Measurements from ENCODE around the gene MDM1. TPM values are rescaled to one million over a fixed set of nuclear protein-coding genes. Genes with fewer than 3 reads are reported as not detected.

Gene MDM1
- total and polyA plus RNA-seq, 2 of the 13 experiments (the other 11 are each of a cell fraction or from before 2014, with no cell fraction given), result 4.6 to 15.2 TPM

DNA sequence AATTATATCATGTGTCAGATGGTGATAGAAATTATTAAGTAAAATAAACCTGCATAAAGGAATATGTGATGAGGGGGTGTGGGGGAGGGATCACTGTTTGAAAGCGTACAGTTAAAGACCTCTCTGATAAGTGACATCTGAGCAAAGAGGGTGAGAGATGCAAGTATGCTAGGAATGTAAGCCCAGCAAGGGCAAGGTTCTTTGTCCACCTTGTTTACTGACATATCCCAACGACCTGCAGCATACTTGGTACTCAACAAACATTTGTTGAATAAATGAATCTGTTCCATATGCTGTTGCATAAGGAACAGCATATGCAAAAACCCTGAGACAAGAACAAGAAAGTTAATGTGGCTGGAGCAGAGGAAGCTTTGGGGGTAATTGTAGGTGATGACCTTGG is 12.0 kb upstream of the MDM1 start (continued):
- TF ChIP-seq, protein P1, sequence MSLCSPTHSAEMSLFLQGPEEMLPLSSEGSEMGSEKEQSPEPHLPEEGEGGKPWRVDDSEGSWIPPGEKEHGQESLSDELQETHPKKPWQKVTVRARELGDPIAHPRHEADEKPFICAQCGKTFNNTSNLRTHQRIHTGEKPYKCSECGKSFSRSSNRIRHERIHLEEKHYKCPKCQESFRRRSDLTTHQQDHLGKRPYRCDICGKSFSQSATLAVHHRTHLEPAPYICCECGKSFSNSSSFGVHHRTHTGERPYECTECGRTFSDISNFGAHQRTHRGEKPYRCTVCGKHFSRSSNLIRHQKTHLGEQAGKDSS (CRISPR knock-in tag; IDR thresholded peaks at IDR 0.05; ENCODE audit: borderline replicate concordance, low read depth), result no peak
- TF ChIP-seq, protein P2, sequence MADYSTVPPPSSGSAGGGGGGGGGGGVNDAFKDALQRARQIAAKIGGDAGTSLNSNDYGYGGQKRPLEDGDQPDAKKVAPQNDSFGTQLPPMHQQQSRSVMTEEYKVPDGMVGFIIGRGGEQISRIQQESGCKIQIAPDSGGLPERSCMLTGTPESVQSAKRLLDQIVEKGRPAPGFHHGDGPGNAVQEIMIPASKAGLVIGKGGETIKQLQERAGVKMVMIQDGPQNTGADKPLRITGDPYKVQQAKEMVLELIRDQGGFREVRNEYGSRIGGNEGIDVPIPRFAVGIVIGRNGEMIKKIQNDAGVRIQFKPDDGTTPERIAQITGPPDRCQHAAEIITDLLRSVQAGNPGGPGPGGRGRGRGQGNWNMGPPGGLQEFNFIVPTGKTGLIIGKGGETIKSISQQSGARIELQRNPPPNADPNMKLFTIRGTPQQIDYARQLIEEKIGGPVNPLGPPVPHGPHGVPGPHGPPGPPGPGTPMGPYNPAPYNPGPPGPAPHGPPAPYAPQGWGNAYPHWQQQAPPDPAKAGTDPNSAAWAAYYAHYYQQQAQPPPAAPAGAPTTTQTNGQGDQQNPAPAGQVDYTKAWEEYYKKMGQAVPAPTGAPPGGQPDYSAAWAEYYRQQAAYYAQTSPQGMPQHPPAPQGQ (CRISPR knock-in tag; IDR thresholded peaks at IDR 0.05; ENCODE audit: borderline replicate concordance), result no peak
- TF ChIP-seq, protein P3, sequence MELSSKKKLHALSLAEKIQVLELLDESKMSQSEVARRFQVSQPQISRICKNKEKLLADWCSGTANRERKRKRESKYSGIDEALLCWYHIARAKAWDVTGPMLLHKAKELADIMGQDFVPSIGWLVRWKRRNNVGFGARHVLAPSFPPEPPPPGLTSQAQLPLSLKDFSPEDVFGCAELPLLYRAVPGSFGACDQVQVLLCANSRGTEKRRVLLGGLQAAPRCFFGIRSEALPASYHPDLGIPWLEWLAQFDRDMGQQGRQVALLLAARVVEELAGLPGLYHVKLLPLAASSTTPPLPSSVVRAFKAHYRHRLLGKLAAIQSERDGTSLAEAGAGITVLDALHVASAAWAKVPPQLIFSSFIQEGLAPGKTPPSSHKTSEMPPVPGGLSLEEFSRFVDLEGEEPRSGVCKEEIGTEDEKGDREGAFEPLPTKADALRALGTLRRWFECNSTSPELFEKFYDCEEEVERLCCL (CRISPR knock-in tag; IDR thresholded peaks at IDR 0.05; ENCODE audit: borderline replicate concordance), result no peak
- TF ChIP-seq, protein P4, sequence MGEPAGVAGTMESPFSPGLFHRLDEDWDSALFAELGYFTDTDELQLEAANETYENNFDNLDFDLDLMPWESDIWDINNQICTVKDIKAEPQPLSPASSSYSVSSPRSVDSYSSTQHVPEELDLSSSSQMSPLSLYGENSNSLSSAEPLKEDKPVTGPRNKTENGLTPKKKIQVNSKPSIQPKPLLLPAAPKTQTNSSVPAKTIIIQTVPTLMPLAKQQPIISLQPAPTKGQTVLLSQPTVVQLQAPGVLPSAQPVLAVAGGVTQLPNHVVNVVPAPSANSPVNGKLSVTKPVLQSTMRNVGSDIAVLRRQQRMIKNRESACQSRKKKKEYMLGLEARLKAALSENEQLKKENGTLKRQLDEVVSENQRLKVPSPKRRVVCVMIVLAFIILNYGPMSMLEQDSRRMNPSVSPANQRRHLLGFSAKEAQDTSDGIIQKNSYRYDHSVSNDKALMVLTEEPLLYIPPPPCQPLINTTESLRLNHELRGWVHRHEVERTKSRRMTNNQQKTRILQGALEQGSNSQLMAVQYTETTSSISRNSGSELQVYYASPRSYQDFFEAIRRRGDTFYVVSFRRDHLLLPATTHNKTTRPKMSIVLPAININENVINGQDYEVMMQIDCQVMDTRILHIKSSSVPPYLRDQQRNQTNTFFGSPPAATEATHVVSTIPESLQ (CRISPR knock-in tag; conservative IDR thresholded peaks at IDR 0.05), result no peak
- TF ChIP-seq TEAD3 (CRISPR knock-in tag; optimal IDR thresholded peaks at IDR 0.05; ENCODE audit: borderline replicate concordance), result peak; percentile 100
- TF ChIP-seq ZNF629 (CRISPR knock-in tag; conservative IDR thresholded peaks at IDR 0.05), result no peak
- TF ChIP-seq ZNF7 (CRISPR knock-in tag; IDR thresholded peaks at IDR 0.05), result no peak
- no peak for TF ChIP-seq DNMT1 (CRISPR knock-in tag; IDR thresholded peaks at IDR 0.05)
- no peak for TF ChIP-seq CENPT (CRISPR knock-in tag; IDR thresholded peaks at IDR 0.05; ENCODE audit: low read depth)
- no peak for TF ChIP-seq MBNL3 (CRISPR knock-in tag; conservative IDR thresholded peaks at IDR 0.05)
- no peak for TF ChIP-seq JUND (CRISPR knock-in tag; IDR thresholded peaks at IDR 0.05)
- TF ChIP-seq ASH2L (IDR thresholded peaks at IDR 0.05; ENCODE audit: insufficient read length, low read depth, low read length), result peak; percentile 58
- no peak for TF ChIP-seq MLLT10 (CRISPR knock-in tag; IDR thresholded peaks at IDR 0.05)
- TF ChIP-seq ZSCAN29 (CRISPR knock-in tag; conservative IDR thresholded peaks at IDR 0.05), result no peak
- no peak for TF ChIP-seq CENPX (CRISPR knock-in tag; IDR thresholded peaks at IDR 0.05)
- TF ChIP-seq KLF6 (CRISPR knock-in tag; IDR thresholded peaks at IDR 0.05), result no peak
- 0 out of 2 replicates have a peak, but pooled peaks have one; percentile 21 for TF ChIP-seq ZBTB7B (CRISPR knock-in tag; IDR thresholded peaks at IDR 0.05)
- no peak for TF ChIP-seq KDM5B (CRISPR knock-in tag; IDR thresholded peaks at IDR 0.05; ENCODE audit: borderline replicate concordance)
- TF ChIP-seq SIX4 (CRISPR knock-in tag; IDR thresholded peaks at IDR 0.05), result 0 out of 2 replicates have a peak, but pooled peaks have one; percentile 48
- TF ChIP-seq, protein P5, sequence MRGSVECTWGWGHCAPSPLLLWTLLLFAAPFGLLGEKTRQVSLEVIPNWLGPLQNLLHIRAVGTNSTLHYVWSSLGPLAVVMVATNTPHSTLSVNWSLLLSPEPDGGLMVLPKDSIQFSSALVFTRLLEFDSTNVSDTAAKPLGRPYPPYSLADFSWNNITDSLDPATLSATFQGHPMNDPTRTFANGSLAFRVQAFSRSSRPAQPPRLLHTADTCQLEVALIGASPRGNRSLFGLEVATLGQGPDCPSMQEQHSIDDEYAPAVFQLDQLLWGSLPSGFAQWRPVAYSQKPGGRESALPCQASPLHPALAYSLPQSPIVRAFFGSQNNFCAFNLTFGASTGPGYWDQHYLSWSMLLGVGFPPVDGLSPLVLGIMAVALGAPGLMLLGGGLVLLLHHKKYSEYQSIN (CRISPR knock-in tag; IDR thresholded peaks at IDR 0.05; ENCODE audit: borderline replicate concordance), result no peak
- no peak for TF ChIP-seq PRPF4 (IDR thresholded peaks at IDR 0.05; ENCODE audit: low read depth, low read length, poor library complexity, severe bottlenecking)
- no peak for TF ChIP-seq ZNF382 (CRISPR knock-in tag; IDR thresholded peaks at IDR 0.05; ENCODE audit: borderline replicate concordance)
- TF ChIP-seq ZNF562 (CRISPR knock-in tag; IDR thresholded peaks at IDR 0.05; ENCODE audit: borderline replicate concordance), result no peak
- no peak for TF ChIP-seq AGO2 (optimal IDR thresholded peaks at IDR 0.05; ENCODE audit: low read depth, low read length)
- TF ChIP-seq ZNF644 (CRISPR knock-in tag; IDR thresholded peaks at IDR 0.05; ENCODE audit: low read depth), result no peak
